Measurements from ENCODE around the gene FBXL17. TPM values are rescaled to one million over a fixed set of nuclear protein-coding genes. Genes with fewer than 3 reads are reported as not detected.

Gene FBXL17
- total RNA-seq, 1 donor from 2014 or later = 17.1 TPM

DNA sequence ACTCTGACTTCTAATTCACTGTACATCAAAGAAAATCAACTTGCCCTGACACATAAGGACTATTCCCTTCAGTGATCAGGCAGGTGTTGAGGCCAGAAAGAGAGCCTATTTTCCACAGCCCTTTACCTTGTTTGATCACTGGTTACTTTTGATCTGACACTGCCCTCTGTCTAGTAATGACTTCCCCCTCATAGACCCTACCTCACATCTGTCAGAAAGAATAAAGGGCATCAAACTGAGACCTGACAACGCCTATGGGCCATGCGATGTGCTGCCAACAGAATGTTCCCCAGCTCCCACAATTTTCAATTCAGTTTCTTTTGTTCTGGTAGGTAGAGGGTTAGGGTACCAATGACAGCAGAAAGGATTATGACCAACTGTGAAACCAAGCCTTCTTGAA, 47.7 kb downstream of the FBXL17 start:
- Histone ChIP-seq H3K36me3 (no peaks in the 10 kb centered on the region), H3K4me1 (no peaks in the 10 kb centered on the region), H3K9me3 (no peaks in the 10 kb centered on the region), H3K4me3 (no peak overlapping the region), H3K27ac (no peak overlapping the region), H3K27me3 (ENCODE audit: low read depth) (no peaks in the 10 kb centered on the region)
- ATAC-seq (no peak), DNase-seq (no peak)
- intact Hi-C loops (cut with DNase I) = no loop called here
- TF ChIP-seq, protein P1, sequence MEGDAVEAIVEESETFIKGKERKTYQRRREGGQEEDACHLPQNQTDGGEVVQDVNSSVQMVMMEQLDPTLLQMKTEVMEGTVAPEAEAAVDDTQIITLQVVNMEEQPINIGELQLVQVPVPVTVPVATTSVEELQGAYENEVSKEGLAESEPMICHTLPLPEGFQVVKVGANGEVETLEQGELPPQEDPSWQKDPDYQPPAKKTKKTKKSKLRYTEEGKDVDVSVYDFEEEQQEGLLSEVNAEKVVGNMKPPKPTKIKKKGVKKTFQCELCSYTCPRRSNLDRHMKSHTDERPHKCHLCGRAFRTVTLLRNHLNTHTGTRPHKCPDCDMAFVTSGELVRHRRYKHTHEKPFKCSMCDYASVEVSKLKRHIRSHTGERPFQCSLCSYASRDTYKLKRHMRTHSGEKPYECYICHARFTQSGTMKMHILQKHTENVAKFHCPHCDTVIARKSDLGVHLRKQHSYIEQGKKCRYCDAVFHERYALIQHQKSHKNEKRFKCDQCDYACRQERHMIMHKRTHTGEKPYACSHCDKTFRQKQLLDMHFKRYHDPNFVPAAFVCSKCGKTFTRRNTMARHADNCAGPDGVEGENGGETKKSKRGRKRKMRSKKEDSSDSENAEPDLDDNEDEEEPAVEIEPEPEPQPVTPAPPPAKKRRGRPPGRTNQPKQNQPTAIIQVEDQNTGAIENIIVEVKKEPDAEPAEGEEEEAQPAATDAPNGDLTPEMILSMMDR (IDR thresholded peaks at IDR 0.05) = no peak

DNA sequence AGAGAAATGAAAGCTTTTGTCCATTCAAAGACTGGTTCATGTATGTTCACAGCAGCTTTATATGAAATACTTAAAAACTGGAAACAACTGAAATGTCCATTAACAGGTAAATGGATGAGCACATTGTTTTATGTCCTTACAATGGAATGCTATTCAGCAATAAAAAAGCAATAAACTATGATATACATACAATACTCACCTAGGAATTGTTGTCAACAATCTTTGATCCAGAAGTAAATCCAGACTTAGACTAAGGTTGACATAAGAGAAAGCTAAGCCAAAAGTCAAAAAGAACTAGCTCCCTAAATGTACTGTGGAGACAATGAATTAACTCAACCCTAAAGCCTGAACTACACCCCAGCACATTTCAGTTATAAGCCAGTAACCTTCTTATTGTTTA, 54.9 kb downstream of the FBXL17 start:
- H3K36me3 ChIP-seq = no peaks in the 10 kb centered on the region
- no peaks in the 10 kb centered on the region for H3K27me3 ChIP-seq (ENCODE audit: low read depth)
- intact Hi-C loops (cut with DNase I) = no loop called here
- TF ChIP-seq, protein P1 (IDR thresholded peaks at IDR 0.05) = no peak
- DNase-seq (no peak), ATAC-seq (no peak)
- H3K4me1 ChIP-seq = no peaks in the 10 kb centered on the region
- no peak overlapping the region for H3K27ac ChIP-seq
- no peaks in the 10 kb centered on the region for H3K9me3 ChIP-seq
- H3K4me3 ChIP-seq = no peak overlapping the region

DNA sequence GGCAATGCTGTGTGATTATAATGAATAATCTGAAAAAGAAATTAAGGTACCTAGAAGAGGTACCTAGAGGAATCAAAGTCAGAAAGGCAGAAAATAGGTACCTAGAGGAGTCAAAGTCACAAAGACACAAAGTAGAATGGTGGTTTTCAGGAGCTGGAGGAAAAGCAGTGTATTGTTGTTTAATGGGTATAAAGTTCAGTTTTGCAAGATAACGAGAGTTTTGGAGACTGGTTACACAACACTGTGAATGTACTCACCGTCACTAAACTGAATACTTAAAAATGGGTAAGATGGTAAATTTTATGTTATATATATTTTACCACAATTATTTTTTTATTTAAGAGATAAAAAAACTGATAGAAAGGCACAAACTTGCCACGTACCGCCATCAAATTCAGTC, 57.0 kb downstream of the FBXL17 start:
- Histone ChIP-seq H3K36me3 (no peaks in the 10 kb centered on the region), H3K4me1 (no peaks in the 10 kb centered on the region), H3K27ac (no peak overlapping the region), H3K4me3 (no peak overlapping the region), H3K9me3 (no peaks in the 10 kb centered on the region), H3K27me3 (ENCODE audit: low read depth) (no peaks in the 10 kb centered on the region)
- ATAC-seq (no peak), DNase-seq (no peak)
- intact Hi-C loops (cut with DNase I) = no loop called here
- TF ChIP-seq, protein P1 (IDR thresholded peaks at IDR 0.05) = no peak

DNA sequence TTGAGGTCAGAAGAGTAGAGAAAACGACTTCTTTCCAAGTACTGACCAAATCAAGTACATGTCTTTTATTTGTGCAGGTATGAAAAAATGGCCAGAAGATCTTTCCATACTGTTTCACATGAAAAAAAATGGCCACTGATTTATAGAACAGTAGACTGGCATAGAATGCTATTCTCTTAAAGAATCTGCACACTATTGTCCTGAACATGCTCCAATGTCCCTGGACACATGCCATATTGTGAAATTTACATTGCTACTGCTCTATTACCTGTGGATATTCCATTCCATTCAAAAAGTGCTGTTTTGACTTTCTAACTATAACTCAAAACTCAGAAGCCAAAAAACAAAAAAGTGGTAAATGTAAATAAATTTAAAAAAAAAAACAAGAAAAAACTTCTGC, 60.6 kb downstream of the FBXL17 start:
- DNase-seq = no peak
- no peaks in the 10 kb centered on the region for H3K4me1 ChIP-seq

DNA sequence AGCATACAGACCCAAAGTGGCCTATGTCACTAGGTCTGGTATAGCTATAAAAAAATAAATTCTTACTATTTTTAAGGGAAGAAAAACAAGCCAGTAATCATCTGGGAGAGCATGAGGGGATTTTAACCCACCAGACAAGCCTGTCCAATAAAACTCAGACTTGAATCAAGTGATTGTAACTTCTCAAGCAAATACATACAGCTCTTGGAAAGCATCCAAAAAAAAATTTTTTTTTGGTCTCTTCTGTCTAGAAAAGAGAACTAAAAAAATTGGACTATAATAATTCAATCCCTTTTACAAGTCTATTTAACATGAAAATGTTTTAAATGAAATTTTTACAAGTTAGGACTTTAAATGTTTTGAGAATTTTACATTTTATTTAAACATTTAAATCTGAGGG, 61.7 kb downstream of the FBXL17 start:
- no peak for ATAC-seq
- Histone ChIP-seq H3K27me3 (ENCODE audit: low read depth) (no peaks in the 10 kb centered on the region), H3K9me3 (no peaks in the 10 kb centered on the region), H3K27ac (no peak overlapping the region), H3K4me1 (no peaks in the 10 kb centered on the region), H3K4me3 (no peak overlapping the region), H3K36me3 (no peaks in the 10 kb centered on the region)
- no peak for DNase-seq
- TF ChIP-seq, protein P1 (IDR thresholded peaks at IDR 0.05) = no peak
- intact Hi-C loops (cut with DNase I) = no loop called here

More for the DNA sequence above, 60.6 kb downstream of the FBXL17 start:
- H3K4me3 ChIP-seq = no peak overlapping the region
- H3K27me3 ChIP-seq (ENCODE audit: low read depth) = no peaks in the 10 kb centered on the region
- no peaks in the 10 kb centered on the region for H3K9me3 ChIP-seq
- no peak overlapping the region for H3K27ac ChIP-seq
- intact Hi-C loops (cut with DNase I) = no loop called here
- ATAC-seq = no peak
- TF ChIP-seq, protein P1 (IDR thresholded peaks at IDR 0.05) = no peak
- no peaks in the 10 kb centered on the region for H3K36me3 ChIP-seq

DNA sequence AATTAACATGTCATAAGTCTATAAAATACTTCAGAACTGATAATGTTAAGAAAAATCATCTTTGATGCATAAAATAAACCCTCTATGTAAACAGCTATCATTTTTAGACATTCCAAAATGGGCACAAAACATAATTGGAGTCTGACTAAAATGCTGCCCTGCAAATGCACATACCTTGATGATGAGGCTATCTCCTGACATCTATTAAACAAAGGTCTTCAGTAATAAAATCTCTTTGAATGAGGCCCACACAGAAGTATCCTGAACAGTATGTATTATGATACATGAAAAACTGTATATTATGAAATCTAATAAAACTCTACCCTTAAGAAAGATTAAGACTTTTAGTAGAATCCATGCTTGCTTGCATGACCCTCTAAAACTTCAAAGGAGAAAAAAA, 66.1 kb downstream of the FBXL17 start:
- no peak overlapping the region for H3K4me3 ChIP-seq
- H3K27me3 ChIP-seq (ENCODE audit: low read depth) = no peaks in the 10 kb centered on the region
- TF ChIP-seq, protein P1 (IDR thresholded peaks at IDR 0.05) = no peak
- no peaks in the 10 kb centered on the region for H3K9me3 ChIP-seq
- H3K4me1 ChIP-seq = no peaks in the 10 kb centered on the region
- intact Hi-C loops (cut with DNase I) = no loop called here
- no peak overlapping the region for H3K27ac ChIP-seq
- ATAC-seq (no peak), DNase-seq (no peak)
- H3K36me3 ChIP-seq = no peaks in the 10 kb centered on the region

Measured in lower lobe of right lung (tissue), 2 donors.